Stimulated activated CD4-positive, alpha-beta T cell treated with anti-CD3 and anti-CD28 coated beads, Interleukin-4, amount 100 ng/mL, for 24 hours (primary cell): Measurements from ENCODE around the gene COL24A1.
"Not testable (repeated sequence)": the region's sequence is repeated elsewhere in the genome, so short reads cannot be mapped to it uniquely, and the experiment has no call there.

Source experiments
- DNase-seq: peaks from one replicate; pipeline ENCODE4 v3.0.0-alpha.2; 2020

COL24A1 gene

DNA sequence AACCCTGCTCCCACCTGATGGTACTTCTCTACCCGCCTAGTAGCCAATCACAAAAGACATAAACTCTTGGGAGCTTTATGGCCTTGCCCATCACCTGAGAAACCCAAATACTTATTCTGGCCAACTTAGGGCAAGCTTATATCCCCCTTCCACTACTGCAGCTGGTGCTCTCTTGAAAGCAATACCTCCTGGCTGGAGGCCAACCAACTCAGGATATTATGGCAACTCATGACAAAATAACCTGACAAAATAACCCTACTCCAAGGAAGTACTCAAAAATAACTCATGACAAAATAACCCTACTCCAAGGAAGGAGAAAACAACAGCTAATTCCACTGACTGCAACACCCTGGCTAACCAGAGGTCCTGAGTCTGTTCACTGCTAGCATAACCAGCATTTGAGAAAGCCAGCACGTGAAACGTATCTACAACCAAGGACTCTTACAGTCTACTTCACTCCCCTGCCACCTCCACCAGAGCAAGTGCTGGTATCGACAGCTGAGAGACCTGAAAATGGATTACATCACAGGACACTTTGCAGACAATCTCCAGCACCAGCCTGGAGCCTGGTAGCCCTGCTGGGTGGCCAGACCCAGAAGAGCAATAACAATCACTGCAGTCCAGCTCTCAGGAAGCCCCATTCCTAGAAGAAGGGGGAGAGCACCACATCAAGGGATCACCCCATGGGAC, 179.9 kb downstream of the COL24A1 start:
- no peak for DNase-seq

DNA sequence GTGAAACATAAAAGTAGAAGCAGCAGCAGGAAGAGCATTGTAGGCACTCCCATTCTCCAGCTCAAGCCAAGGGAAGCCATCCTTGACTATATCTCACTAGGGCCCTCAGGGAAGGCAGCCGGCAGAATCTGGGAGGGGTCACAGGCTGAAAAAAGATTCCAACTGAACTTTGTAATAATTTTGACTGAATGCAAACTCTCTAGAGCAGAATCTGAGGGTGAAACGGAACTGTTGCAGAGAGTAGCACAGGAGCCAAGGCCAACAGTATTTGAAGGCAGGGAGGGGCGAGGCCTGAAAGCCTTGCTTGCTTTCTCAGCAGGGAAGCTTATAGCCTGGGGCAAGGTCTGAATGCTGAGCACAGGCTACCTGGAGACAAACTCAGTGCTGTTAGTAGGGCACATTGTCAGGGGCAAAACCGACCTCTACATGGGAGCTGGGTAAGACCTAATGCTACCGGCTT, 180.6 kb downstream of the COL24A1 start:
- no peak for DNase-seq

DNA sequence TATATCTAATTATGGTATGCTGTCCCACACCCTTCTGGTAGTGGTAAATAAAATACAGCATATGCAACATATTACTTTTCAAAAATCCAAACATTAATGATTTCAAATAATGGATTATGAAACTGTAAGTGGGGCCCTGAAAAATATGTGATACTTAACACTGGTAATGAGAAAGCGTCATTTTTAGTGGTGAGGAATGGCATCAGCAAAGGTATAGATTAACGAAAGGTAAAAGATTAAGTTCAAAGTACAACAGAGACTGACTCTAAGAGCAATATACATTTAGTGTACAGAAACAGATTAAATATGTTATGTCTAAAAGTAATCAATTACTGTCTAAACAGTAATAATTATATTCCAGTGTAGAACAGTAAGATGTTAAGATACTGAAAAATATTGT, 194.1 kb downstream of the COL24A1 start:
- DNase-seq = no peak

DNA sequence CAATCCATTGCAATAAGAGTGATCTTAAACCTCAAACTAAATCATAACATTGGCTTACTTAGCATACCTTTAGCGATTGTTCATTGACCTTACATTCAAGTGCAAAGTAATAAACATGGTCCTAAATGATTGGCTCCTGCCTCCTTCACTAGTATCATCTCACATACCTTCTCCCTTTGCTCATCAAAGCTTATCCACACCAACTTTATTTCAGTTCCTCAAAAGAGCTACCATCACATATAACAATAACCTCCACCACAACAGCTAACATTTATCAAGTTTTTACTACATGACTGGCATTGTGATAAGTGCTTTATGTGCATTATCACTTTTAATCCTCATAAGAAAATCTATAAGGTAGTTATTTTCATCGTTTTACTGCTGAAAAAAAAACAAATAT, 198.8 kb downstream of the COL24A1 start:
- no peak for DNase-seq

DNA sequence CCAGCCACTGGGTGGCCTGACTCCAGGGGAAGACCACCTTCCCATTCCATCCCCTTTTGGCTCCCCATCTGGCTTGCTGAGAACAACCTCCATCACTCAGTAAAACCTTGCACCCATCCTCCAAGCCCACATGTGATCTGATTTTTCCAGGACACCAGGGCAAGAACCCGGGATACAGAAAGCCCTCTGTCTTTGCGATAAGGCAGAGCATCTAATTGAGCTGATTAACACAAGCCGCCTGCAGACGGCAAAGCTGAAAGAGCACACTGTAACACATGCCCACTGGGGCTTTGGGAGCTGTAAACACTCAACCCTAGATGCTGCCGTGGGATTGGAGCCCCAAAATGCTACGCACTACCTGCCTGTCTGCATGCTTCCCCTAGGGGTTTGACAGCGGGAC, 201.4 kb downstream of the COL24A1 start:
- DNase-seq = not testable (repeated sequence)

DNA sequence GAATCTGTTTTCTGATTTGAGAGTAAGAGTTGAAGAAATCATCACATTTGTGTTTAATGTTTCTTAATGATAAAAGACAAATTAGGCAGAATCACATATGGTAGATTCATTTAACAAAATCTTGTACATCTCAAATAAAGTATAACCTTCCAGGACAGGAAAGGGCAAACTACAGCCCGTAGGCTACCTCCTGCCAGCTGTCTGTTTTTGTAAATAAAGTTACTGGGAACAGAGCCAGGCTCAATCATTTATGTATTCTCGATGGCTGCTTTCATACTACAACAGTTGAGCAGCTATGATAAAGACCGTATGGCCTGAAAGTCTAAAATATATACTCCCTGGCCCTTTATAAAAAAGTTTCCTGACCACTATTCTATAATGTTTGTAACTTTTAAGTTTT, 204.1 kb downstream of the COL24A1 start:
- no peak for DNase-seq

DNA sequence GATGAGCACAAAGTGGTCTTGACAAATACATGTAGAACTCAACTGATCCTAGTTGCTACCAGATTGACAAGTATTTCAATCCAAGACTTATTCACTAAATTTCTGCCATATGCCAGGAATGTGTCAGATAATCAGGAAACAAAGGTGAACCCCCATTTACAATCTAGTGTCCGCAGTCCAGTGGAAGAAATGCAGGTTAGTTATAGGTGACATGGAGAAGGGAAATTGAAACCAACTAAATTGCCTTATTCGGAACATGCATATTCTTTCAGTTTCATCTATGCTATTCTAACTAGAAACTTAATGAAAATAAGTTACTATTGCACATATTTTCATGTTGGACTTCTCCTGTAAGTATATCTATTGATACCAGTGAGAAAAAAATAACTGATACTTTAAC, 209.4 kb downstream of the COL24A1 start:
- DNase-seq = no peak

DNA sequence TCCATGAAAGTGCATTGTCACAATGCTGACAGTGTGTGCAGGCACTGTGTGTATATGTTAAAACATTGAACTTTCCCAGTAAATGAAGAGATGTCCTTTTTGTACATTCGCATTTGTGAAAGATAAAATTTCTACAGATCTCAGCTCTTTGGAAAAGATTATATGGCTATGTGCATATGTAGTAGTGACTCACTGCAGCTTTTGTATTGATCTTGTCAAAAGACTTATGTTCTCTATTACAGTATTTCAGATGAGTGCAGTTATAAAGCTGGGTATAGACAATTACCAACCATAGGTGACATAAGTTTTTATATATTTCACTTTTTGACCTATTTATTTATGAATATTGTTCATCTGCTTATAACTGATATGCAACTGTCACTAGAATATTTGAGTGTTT, 212.6 kb downstream of the COL24A1 start:
- no peak for DNase-seq

DNA sequence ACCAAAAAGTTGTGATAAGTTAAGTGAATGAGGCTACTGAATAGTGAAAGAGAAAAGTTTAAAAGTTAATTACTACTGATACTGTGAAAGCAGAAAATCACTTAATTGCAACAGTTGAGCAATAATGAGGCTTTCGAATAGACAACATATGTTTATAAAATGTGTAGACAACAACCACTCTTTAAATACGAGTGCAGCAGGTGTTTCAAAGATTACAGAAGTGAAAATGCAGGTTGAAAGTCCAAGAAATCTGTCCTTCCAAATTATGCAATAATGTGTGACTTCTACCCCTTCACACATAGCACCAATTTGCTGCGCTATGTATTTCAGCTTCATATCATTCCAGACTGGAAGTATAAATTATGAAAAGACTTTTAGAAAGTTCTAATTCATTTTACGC, 213.0 kb downstream of the COL24A1 start:
- no peak for DNase-seq

DNA sequence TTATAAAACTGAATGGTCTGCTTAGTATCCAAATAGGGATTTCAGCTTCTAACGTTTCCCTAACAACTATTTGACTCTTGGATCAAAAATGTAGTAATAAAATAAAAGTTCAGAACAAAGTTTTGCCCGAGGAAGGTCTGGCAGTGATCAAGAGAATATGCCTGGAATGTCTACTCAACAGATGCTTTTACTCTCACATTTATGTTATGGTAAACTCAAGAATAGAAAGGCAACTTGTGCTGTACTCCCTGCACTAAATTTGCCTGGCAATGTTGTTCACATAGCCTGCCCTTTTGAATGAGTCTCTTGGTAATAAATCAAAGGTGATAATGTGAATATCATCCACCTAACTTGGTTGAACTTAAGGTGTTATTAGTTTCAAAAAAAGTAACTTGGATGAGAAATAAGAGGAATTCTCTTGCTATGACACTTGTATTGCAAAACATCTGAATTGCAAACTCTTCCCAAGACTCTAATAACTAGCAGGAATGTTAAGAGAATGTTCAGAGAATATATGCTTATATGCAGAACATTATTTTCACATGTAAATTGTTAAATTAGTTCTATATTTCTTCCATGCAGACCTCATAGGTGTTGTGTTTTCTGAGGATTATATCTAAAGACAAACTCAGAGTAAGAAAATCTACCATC, 215.8 kb downstream of the COL24A1 start:
- DNase-seq = no peak

DNA sequence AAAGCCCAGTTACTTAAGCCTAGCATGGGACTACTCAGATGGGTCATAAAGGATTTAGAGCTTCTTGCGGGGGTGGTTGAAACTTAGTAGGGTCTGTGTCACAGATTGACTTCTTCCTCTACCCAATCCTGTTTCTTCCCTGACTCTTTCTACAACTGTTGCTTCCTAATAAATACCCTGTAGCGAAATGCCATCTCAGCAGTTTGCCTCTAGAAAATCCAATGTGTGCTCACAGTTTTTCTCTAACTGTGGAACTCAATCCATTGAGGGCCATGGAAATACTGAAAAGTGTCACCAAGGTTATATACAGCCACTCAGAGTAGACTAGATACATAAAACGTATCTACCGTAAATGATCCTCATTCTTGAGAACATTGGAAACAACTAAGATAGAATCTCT, 217.7 kb downstream of the COL24A1 start:
- DNase-seq = no peak

DNA sequence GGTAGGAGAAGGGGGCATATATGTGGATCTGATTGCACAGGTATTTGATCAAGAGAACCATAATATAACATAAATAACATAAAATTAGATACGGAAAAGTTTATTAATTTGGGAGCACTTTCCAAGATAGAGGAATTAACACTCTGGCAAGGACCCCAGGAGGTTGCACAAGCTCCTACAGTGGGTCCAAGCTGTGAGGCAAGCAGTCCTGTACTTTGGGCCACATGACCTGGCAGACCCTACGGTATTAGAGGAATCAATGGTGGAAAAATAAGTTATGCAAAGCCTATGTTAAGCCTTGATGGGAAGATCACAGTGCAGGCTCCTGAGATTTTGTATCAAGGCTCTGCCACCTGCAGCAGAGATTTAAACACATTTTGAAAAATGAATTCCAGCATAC, 220.1 kb downstream of the COL24A1 start:
- no peak for DNase-seq

DNA sequence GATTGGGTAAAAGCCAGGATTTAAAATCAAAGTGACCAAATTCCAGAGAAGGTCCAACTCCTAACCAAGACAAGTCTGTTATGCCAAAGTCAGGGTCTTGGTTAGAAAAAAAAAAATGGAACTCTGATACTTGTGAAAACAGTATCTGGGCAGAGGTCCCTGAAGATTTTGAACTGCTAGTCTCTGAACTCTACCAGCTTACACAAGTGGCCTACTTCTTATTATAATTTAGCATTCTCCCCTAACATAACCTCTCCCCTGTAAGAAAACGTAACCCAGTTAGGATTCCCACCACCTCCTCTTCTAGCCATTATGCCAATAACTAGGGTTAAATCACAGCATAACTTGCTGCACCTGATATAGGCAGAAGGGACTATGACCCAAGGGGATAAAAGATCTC, 220.5 kb downstream of the COL24A1 start:
- DNase-seq = no peak

DNA sequence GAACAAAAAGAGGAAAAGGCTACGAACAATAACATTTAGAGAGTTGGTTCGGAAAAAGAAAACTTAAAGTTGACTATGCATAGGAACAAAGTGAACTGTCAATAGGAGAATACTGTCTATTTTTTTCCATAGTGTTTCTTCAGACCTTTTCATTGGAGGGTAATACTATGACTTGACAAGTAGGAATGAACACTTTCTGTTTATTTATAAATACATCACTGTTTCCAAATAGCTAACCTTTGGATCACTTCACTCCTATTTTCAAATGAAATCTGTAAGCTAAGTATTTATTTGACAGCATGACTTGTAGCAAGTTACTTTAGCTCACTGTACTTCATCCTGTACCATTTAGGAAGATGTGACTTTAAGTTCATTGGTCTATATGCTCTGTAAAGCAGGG, 221.3 kb downstream of the COL24A1 start:
- DNase-seq = no peak

DNA sequence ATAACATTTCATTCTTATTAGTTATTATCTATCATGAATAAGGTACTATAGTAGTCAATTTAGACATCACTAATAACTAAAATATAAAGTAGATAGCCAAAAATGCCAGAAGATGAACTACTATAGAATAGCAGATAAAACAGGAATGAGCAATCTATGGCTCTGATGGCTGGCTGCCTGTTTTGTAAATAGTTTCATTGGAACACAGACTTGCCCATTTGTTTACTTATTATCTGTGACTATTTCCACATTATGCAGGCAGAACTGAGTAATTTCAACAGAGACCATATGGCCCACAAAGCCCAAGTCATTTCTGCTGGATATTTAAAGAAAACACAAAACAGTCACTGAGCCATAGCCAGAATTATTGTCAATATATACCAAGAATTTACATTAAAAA, 222.1 kb downstream of the COL24A1 start:
- DNase-seq = no peak

DNA sequence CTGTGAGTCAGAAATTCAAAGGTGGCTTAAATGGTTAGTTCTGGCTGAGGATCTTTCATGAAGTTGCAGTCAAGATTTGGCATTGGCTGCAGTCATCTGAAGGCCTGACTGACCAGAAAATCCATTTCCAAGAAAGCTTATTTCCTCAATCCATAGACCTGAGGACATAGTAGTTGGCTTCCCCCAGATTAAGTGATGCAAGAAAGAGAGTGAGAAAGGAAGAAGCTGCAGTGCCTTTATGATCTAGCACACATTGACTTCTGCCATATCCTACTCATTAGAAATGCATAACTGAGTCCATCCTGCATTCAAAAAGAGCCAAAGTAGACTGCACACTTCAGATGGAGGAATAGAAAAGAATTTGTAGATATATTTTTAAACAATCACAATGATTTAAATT, 222.6 kb downstream of the COL24A1 start:
- no peak for DNase-seq

DNA sequence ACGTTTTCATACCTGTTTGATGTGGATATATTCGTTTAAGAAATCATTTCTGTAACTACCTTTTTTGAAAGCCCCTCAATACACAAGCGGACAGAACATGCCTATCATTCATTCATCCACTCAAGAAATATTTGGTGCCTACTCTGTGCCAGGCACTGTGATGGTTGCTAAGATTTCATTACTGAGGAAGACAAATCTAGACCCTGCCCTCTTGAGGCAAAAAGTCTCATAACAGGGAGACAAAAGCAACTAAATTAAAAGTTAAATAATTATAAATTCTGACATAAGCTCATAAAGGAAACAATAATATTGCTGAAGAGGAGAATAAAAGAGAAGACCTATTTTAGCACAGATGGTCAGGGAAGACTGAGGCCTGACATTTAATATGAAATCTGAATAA, 244.8 kb downstream of the COL24A1 start:
- DNase-seq = no peak

DNA sequence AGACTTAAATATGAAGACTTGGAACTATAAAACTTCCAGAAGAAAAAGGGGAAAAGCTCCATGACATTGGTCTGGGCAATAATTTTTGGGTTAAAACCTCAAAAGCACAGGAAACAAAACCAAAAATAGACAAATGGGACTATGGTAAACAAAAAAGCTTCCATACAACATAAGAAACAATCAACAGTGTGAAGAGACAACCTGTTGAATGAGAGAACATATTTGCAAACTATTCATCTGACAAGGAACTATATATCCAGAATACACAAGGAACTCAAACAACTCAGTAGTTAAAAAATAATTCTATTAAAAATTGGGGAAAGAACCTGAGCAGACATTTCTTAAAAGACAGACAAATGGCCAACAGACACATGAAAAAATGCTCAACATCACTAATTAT, 255.7 kb downstream of the COL24A1 start:
- no peak for DNase-seq

DNA sequence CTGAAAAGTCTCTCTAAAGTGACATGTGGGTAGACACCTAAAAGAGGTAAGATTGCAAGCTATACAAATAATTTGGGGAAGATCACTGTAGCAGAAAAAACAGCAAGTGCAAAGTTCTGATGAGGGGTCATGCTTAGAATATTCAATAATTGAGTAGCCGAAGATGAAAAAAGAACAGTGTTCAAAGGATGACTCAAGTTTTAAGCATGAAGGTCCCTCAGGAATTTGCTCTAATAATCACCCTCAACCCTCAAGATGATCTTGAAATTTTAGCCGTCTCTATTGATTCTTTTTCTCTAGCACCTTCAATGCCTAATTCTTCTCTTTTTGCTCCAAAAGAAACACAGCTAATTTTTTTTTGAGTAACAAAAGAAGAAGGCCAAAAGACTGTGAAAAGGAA, 257.7 kb downstream of the COL24A1 start:
- no peak for DNase-seq

DNA sequence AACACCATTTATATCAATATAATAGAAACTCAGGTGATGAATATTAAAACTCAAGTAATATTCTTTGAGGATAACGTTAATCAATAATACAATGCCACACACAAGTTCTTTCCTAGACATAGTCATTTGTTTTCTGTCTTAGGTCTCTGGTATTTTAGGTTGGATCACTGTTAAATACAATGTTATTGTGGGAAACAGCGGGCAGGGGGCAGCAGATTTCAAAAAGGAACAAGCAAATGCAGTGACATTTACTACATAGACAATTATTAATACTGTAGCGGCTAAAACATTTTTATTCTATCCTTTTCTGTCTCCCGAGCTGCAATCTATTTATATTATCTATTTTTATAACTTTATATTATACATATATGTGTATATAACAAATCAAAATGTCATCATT, 261.9 kb downstream of the COL24A1 start:
- DNase-seq = no peak

DNA sequence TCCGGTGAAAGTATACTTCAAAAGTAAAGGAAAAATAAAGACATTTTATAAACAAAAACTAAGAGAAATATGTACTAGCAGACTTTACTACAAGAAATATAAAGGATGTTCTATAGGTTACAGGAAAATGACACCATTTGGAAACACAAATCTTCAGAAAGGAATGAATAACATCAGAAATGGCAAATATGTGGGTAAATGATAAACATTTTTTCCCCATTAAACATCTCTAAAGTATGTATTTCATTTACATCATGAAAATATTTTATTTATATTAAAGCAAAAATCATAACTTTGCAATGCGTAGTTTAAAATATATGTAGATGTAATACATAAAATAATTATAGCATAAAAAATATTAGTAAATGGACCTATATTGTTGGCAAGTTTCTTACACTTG, 264.2 kb downstream of the COL24A1 start:
- no peak for DNase-seq

DNA sequence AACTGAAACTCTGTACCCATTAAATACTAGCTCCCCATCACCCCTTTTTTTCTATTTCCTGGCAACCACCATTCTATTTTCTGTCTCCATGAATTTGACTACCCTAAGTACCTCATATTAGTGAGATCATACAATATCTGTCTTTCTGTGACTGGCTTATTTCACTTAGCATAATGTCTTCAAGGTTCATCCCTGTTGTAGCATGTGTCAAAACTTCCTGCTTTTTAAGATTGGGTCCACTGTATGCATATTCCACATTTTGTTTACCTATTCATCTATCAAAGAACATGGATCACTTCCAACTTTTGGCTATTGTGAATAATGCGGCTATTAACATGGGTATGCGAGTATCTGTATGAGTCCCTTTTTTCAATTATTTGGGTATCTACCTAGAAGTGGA, 266.7 kb downstream of the COL24A1 start:
- DNase-seq = no peak

DNA sequence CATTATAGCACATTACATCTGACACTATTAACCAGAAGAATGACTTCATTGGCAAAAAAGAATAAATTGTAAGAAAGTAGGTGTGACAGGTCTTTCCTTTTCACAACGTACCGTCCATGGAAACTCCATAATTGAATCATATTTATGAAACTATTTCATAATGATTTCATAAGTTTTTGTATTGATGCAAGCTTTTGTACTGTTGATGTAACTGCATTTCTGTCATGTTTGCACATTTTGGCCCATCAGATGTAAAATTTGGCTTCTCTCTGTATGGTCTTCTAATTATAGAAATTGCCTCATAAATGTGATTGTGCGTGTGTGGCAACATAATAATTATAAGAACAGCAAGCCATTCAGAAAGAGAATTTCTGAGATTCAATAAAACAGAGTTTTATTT, 267.7 kb downstream of the COL24A1 start:
- no peak for DNase-seq

DNA sequence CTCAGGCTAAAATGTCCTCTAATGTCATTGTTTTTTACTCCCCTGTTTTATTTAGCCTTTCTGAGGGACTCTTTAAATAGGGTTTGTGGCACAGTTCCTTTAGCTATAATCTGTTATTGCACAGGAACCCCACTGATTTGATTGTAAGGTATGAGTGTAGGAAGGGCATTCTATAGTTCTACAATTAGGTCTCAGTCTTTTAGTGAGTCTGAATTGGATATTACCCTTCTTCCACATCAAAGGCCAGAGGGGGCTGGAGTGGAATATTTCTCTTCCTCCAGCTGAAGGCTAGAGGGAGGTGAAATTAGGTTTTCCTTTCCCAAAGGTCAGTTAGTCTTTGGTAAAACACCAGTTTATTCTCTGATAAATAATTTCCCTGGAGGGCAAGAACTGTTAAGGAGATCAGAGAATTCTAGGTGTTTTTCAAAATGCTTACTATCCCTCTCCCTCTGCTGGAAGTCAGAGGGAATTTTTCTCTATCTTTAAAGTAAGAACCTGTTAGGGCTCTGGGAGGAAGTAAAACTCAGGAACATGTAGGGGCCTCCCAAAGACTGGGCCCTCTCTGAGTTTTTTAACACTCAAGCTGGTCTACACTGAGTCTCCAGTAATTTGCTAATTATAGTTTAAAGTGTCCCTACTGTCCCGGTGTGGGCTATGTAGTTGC, 272.1 kb downstream of the COL24A1 start:
- DNase-seq = no peak

DNA sequence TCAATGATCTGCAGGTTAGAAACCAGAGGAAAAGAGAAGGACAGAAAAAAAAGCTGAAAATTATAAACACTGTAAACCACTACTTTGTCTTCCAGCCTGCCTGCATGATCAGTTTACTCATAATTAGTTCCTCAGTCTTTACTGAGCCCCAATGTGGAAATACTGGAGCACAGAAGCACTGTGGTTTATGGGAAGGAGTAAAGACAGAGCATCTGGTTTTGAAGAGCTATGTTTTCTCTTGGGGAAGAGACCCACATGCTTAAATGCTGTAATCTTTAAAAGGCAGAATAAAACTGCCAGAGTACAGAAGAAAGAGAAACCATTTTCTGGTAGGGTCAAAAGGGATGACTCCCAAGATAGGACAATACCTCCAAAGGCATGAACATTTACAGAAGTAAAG, 289.4 kb downstream of the COL24A1 start:
- DNase-seq = no peak
